ENCODE data around the gene SLC6A4. TPM values are rescaled to one million over a fixed set of nuclear protein-coding genes. Genes with fewer than 3 reads are reported as not detected.

The SLC6A4 gene
- total RNA-seq, 5 donors from 2014 or later (not counting 1 experiment from before 2014, with no cell fraction given) = 0.18 to 0.32 TPM; not detected in 3

DNA sequence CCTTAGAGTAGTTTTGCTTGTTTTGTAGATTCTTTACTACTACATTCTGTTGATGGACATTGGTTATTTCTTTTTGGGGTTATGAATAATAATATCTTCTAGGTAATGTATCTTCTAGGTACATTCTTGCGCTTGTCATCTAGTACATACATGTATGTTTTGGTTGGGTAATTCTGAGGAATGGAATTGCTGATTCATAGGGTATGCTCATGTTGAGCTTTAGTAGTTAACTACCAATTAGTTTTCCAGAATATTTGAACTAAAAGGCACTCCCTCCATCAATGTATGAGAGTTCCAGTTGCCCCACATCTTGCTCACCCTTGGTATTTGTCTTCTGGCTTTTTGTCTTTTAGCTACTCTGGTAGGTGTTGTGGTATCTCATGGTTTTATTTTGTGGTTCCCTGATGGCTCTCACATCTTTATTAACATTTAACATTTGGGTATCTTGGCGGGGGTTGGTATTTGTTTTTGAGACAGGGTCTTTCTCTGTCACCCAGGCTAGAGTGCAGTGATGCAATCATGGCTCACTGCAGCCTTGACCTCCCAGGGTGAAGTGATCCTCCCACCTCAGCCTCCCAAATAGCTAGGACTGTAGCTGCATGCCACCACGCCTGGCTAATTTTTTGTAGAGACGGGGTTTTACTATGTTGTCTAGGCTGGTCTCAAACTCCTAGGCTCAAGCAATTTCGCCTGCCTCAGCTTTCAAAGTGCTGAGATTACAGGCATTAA is 47.1 kb downstream of the SLC6A4 start:
- Histone ChIP-seq H3K36me3 (ENCODE audit: control insufficient read depth in 2 of 2, extremely low read depth in 1 of 2, insufficient read depth in 1 of 2, low read length in 1 of 2) (peaks cover 0 to 24% of the 10 kb centered on the region in 2 donors), H3K9me3 (no peaks in the 10 kb centered on the region), H3K27ac (ENCODE audit: low read length) (no peak overlapping the region), H3K4me1 (ENCODE audit: control insufficient read depth in 1 of 2, extremely low read depth in 1 of 2, insufficient read depth in 2 of 2, low read length in 2 of 2) (no peaks in the 10 kb centered on the region), H3K4me3 (ENCODE audit: control insufficient read depth in 1 of 2, extremely low read depth in 1 of 2, low read length in 1 of 2) (no peak overlapping the region), H3K27me3 (replicated peaks in 1 of 2; ENCODE audit: control insufficient read depth in 2 of 2, extremely low read depth in 1 of 2, insufficient read depth in 2 of 2, low read length in 1 of 2) (no peaks in the 10 kb centered on the region)
- Mint-ChIP-seq H3K27ac (no peak overlapping the region), H3K36me3 (peaks cover 23% of the 10 kb centered on the region), H3K27me3 (peaks cover 0 to 3% of the 10 kb centered on the region in 2 donors), H3K9me3 (no peaks in the 10 kb centered on the region), H3K4me3 (no peak overlapping the region), H3K4me1 (no peaks in the 10 kb centered on the region)
- ChIA-PET POLR2A (interaction anchor here (0.6 kb wide), 3 partner anchors 114 to 665 kb away, joined by 3 to 9 read pairs (median 3); no protein-coding TSS in a partner anchor), CTCF (interaction anchor here (0.6 kb wide), 2 partner anchors 106 to 206 kb away, joined by 4 to 10 read pairs; no protein-coding TSS in a partner anchor)
- WGBS (ENCODE audit: insufficient coverage) = no CpG with 5 or more reads among the region's 5 CpGs
- ATAC-seq (replicated peaks in 1 of 4) (no peak), DNase-seq (no peak)

GRCh38 chr17:30187573-30187972 is 47.9 kb downstream of the SLC6A4 start:
- peaks cover 28% of the 10 kb centered on the region for H3K36me3 Mint-ChIP-seq
- H3K36me3 ChIP-seq (ENCODE audit: control insufficient read depth in 2 of 2, extremely low read depth in 1 of 2, insufficient read depth in 1 of 2, low read length in 1 of 2) = peaks cover 0 to 29% of the 10 kb centered on the region in 2 donors
- no peak for DNase-seq
- no peak for ATAC-seq (replicated peaks in 1 of 4)
- ChIA-PET CTCF (interaction anchor here in 1 of 2 donors (0.6 kb wide), 1 partner anchor 106 kb away, joined by 4 read pairs; no protein-coding TSS in a partner anchor), POLR2A (interaction anchor here (0.5 to 0.6 kb wide), 3 partner anchors 24 to 281 kb away, joined by 3 read pairs; no protein-coding TSS in a partner anchor)
- H3K27me3 ChIP-seq (replicated peaks in 1 of 2; ENCODE audit: control insufficient read depth in 2 of 2, extremely low read depth in 1 of 2, insufficient read depth in 2 of 2, low read length in 1 of 2) = no peaks in the 10 kb centered on the region
- H3K27ac Mint-ChIP-seq = no peak overlapping the region
- H3K4me1 ChIP-seq (ENCODE audit: control insufficient read depth in 1 of 2, extremely low read depth in 1 of 2, insufficient read depth in 2 of 2, low read length in 2 of 2) = no peaks in the 10 kb centered on the region
- no peaks in the 10 kb centered on the region for H3K4me1 Mint-ChIP-seq
- H3K4me3 ChIP-seq (ENCODE audit: control insufficient read depth in 1 of 2, extremely low read depth in 1 of 2, low read length in 1 of 2) = no peak overlapping the region
- WGBS (ENCODE audit: insufficient coverage) = 100% methylated on average over 1 of the region's 2 CpGs
- no peaks in the 10 kb centered on the region for H3K27me3 Mint-ChIP-seq
- H3K9me3 Mint-ChIP-seq = no peaks in the 10 kb centered on the region
- H3K4me3 Mint-ChIP-seq = no peak overlapping the region
- H3K9me3 ChIP-seq = no peaks in the 10 kb centered on the region
- no peak overlapping the region for H3K27ac ChIP-seq (ENCODE audit: low read length)

- no CpG with 5 or more reads among the region's 1 CpG for WGBS (ENCODE audit: insufficient coverage)
- H3K27me3 Mint-ChIP-seq = no peaks in the 10 kb centered on the region
- ChIA-PET CTCF (no interaction called here), POLR2A (no interaction called here)
- no peak overlapping the region for H3K4me3 Mint-ChIP-seq
- Histone ChIP-seq H3K4me3 (ENCODE audit: control insufficient read depth in 1 of 2, extremely low read depth in 1 of 2, low read length in 1 of 2) (no peak overlapping the region), H3K27ac (ENCODE audit: low read length) (no peak overlapping the region), H3K4me1 (ENCODE audit: control insufficient read depth in 1 of 2, extremely low read depth in 1 of 2, insufficient read depth in 2 of 2, low read length in 2 of 2) (no peaks in the 10 kb centered on the region), H3K36me3 (ENCODE audit: control insufficient read depth in 2 of 2, extremely low read depth in 1 of 2, insufficient read depth in 1 of 2, low read length in 1 of 2) (peaks cover 0 to 36% of the 10 kb centered on the region in 2 donors), H3K27me3 (replicated peaks in 1 of 2; ENCODE audit: control insufficient read depth in 2 of 2, extremely low read depth in 1 of 2, insufficient read depth in 2 of 2, low read length in 1 of 2) (no peaks in the 10 kb centered on the region), H3K9me3 (no peaks in the 10 kb centered on the region)
- H3K4me1 Mint-ChIP-seq = no peaks in the 10 kb centered on the region
- peak overlapping the region; percentile 2 to 26 for H3K27ac Mint-ChIP-seq
- peaks cover 28% of the 10 kb centered on the region for H3K36me3 Mint-ChIP-seq
- H3K9me3 Mint-ChIP-seq = no peaks in the 10 kb centered on the region
- ATAC-seq (replicated peaks in 1 of 4) (no peak), DNase-seq (no peak)
Measured at GRCh38 chr17:30186761-30187160, 48.7 kb downstream of the SLC6A4 start.

GRCh38 chr17:30176855-30177254 is 58.6 kb downstream of the SLC6A4 start:
- H3K36me3 ChIP-seq (ENCODE audit: control insufficient read depth in 2 of 2, extremely low read depth in 1 of 2, insufficient read depth in 1 of 2, low read length in 1 of 2) = peaks cover 0 to 53% of the 10 kb centered on the region in 2 donors
- H3K27me3 ChIP-seq (replicated peaks in 1 of 2; ENCODE audit: control insufficient read depth in 2 of 2, extremely low read depth in 1 of 2, insufficient read depth in 2 of 2, low read length in 1 of 2) = no peaks in the 10 kb centered on the region
- no peaks in the 10 kb centered on the region for H3K9me3 ChIP-seq
- H3K4me3 ChIP-seq (ENCODE audit: control insufficient read depth in 1 of 2, extremely low read depth in 1 of 2, low read length in 1 of 2) = no peak overlapping the region
- ChIA-PET CTCF (no interaction called here), POLR2A (no interaction called here)
- H3K27ac ChIP-seq (ENCODE audit: low read length) = no peak overlapping the region
- WGBS (ENCODE audit: insufficient coverage) = 71% methylated on average over 1 of the region's 5 CpGs
- DNase-seq = no peak
- Mint-ChIP-seq H3K27me3 (no peaks in the 10 kb centered on the region), H3K27ac (no peak overlapping the region), H3K4me3 (no peak overlapping the region), H3K36me3 (peaks cover 67% of the 10 kb centered on the region), H3K4me1 (peaks cover 0 to 8% (median 1%) of the 10 kb centered on the region in 3 donors), H3K9me3 (no peaks in the 10 kb centered on the region)
- ATAC-seq (replicated peaks in 1 of 4) = no peak
- no peaks in the 10 kb centered on the region for H3K4me1 ChIP-seq (ENCODE audit: control insufficient read depth in 1 of 2, extremely low read depth in 1 of 2, insufficient read depth in 2 of 2, low read length in 2 of 2)

DNA sequence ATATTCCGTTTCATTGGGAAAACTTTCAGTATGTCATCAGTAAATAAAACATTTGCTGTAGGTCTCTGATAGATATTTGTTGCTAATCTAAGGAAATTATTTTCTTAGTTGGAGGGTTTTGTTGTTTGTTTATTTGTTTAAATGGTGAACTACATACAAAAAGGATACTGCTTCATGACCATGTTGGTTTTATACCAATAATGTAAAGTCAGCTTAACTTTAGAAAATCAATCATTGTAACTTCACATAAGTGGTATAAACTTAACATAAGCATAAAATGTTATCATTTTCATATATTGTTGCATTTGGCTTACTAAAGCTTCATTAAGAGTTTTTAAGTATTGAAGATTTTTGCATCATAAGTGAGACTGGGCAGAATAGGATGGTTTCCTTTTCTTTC is 60.9 kb downstream of the SLC6A4 start:
- H3K9me3 ChIP-seq = no peaks in the 10 kb centered on the region
- peaks cover 0 to 36% of the 10 kb centered on the region in 2 donors for H3K36me3 ChIP-seq (ENCODE audit: control insufficient read depth in 2 of 2, extremely low read depth in 1 of 2, insufficient read depth in 1 of 2, low read length in 1 of 2)
- H3K9me3 Mint-ChIP-seq = no peaks in the 10 kb centered on the region
- H3K4me3 Mint-ChIP-seq = no peak overlapping the region
- no peaks in the 10 kb centered on the region for H3K27me3 ChIP-seq (replicated peaks in 1 of 2; ENCODE audit: control insufficient read depth in 2 of 2, extremely low read depth in 1 of 2, insufficient read depth in 2 of 2, low read length in 1 of 2)
- no peak overlapping the region for H3K27ac Mint-ChIP-seq
- no peaks in the 10 kb centered on the region for H3K4me1 ChIP-seq (ENCODE audit: control insufficient read depth in 1 of 2, extremely low read depth in 1 of 2, insufficient read depth in 2 of 2, low read length in 2 of 2)
- POLR2A ChIA-PET = interaction anchor here in 1 of 2 donors (0.7 kb wide), 2 partner anchors 29 to 316 kb away, joined by 3 read pairs; no protein-coding TSS in a partner anchor
- no peaks in the 10 kb centered on the region for H3K27me3 Mint-ChIP-seq
- no peak overlapping the region for H3K27ac ChIP-seq (ENCODE audit: low read length)
- no CpG with 5 or more reads among the region's 1 CpG for WGBS (ENCODE audit: insufficient coverage)
- H3K36me3 Mint-ChIP-seq = peaks cover 59% of the 10 kb centered on the region
- CTCF ChIA-PET = interaction anchor here in 1 of 2 donors (0.6 kb wide), 1 partner anchor 131 kb away, joined by 4 read pairs; no protein-coding TSS in a partner anchor
- H3K4me1 Mint-ChIP-seq = peaks cover 5 to 14% (median 5%) of the 10 kb centered on the region in 3 donors
- H3K4me3 ChIP-seq (ENCODE audit: control insufficient read depth in 1 of 2, extremely low read depth in 1 of 2, low read length in 1 of 2) = no peak overlapping the region
- ATAC-seq (replicated peaks in 1 of 4) = no peak
- DNase-seq = no peak

DNA sequence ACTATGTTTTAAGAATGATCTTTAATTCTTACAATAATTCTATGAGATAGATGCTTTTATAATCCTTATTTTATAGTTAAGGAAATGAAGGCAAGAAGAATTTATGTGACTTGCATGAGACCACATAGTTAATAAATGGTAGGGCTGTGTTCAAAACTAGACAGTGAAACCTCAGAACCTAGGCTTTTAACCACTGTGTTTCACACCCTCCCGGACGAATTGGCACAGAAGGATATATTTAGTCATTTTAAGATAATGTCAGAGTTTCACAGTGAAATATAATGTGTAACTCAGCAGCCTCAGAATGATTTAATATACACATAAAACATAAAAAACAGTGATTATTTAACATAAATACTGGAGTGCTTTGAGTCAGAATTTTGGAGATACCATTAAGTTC is 61.8 kb downstream of the SLC6A4 start:
- POLR2A ChIA-PET = no interaction called here
- H3K4me3 ChIP-seq (ENCODE audit: control insufficient read depth in 1 of 2, extremely low read depth in 1 of 2, low read length in 1 of 2) = no peak overlapping the region
- no peak for ATAC-seq (replicated peaks in 1 of 4)
- Mint-ChIP-seq H3K27me3 (no peaks in the 10 kb centered on the region), H3K27ac (no peak overlapping the region), H3K9me3 (no peaks in the 10 kb centered on the region), H3K4me3 (no peak overlapping the region), H3K4me1 (peaks cover 5 to 16% (median 7%) of the 10 kb centered on the region in 3 donors), H3K36me3 (peaks cover 54% of the 10 kb centered on the region)
- H3K36me3 ChIP-seq (ENCODE audit: control insufficient read depth in 2 of 2, extremely low read depth in 1 of 2, insufficient read depth in 1 of 2, low read length in 1 of 2) = peaks cover 0 to 32% of the 10 kb centered on the region in 2 donors
- no peaks in the 10 kb centered on the region for H3K27me3 ChIP-seq (replicated peaks in 1 of 2; ENCODE audit: control insufficient read depth in 2 of 2, extremely low read depth in 1 of 2, insufficient read depth in 2 of 2, low read length in 1 of 2)
- DNase-seq = no peak
- H3K27ac ChIP-seq (ENCODE audit: low read length) = no peak overlapping the region
- H3K9me3 ChIP-seq = no peaks in the 10 kb centered on the region
- WGBS (ENCODE audit: insufficient coverage) = no CpG with 5 or more reads among the region's 2 CpGs
- CTCF ChIA-PET = interaction anchor here in 1 of 2 donors (0.6 kb wide), 1 partner anchor 132 kb away, joined by 4 read pairs; no protein-coding TSS in a partner anchor
- no peaks in the 10 kb centered on the region for H3K4me1 ChIP-seq (ENCODE audit: control insufficient read depth in 1 of 2, extremely low read depth in 1 of 2, insufficient read depth in 2 of 2, low read length in 2 of 2)

Data from T-cell (primary cell).